Vagina (tissue), 2 donors: ENCODE results near the gene ERCC6L2.

ENCODE experiments used
- POLR2A ChIP-seq, 2 donors: fragments of 450-650 bp; IDR thresholded peaks; one replicate each; pipeline ENCODE4 v1.6.1; 2017; ENCODE audit warnings: antibody characterized with exemption in 2 of 2, mild to moderate bottlenecking in 2 of 2, moderate library complexity in 2 of 2
- POLR2AphosphoS5 ChIP-seq, 2 donors: sonication (generic); formaldehyde crosslinking; IDR thresholded peaks; one replicate each; pipeline ENCODE4 v1.9.0; 2017; ENCODE audit warnings: antibody characterized with exemption in 2 of 2, mild to moderate bottlenecking in 2 of 2, low read depth in 1 of 2; ENCODE audit not compliant: insufficient read depth in 1 of 2
- TF ChIP-seq, protein P1 (sequence below), 3 experiments: fragments of 450-650 bp in 2 of 3; fragments of 200-600 bp in 1 of 3; sonication (generic) in 1 of 3; IDR thresholded peaks; one replicate each; pipeline ENCODE4 v1.5.1; 2017 to 2019; ENCODE audit warnings: antibody characterized with exemption in 3 of 3, mild to moderate bottlenecking in 2 of 3, moderate library complexity in 2 of 3

DNA sequence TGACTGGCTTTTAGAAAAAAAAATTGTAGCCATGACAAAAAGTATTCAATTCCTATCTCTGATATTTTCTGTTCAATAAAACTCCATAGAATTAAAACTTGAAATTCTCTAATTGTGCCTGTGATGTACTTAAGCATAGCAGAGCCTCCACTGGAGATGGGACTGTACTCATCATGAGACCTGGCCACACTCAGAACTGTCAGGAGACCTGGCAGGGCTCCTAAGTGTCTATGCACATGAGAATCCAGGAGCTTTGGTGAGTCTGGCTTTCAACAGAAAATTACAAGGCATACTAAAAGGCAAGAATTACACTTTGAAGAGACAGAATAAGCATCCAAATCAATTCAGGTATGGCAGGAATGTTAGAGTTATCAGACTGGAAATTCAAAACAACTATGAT is 26.7 kb upstream of the ERCC6L2 start:
- TF ChIP-seq, protein P1, sequence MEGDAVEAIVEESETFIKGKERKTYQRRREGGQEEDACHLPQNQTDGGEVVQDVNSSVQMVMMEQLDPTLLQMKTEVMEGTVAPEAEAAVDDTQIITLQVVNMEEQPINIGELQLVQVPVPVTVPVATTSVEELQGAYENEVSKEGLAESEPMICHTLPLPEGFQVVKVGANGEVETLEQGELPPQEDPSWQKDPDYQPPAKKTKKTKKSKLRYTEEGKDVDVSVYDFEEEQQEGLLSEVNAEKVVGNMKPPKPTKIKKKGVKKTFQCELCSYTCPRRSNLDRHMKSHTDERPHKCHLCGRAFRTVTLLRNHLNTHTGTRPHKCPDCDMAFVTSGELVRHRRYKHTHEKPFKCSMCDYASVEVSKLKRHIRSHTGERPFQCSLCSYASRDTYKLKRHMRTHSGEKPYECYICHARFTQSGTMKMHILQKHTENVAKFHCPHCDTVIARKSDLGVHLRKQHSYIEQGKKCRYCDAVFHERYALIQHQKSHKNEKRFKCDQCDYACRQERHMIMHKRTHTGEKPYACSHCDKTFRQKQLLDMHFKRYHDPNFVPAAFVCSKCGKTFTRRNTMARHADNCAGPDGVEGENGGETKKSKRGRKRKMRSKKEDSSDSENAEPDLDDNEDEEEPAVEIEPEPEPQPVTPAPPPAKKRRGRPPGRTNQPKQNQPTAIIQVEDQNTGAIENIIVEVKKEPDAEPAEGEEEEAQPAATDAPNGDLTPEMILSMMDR (IDR thresholded peaks at IDR 0.05) = no peak
- no peak for TF ChIP-seq POLR2A (IDR thresholded peaks at IDR 0.05)
- no peak for TF ChIP-seq POLR2AphosphoS5 (IDR thresholded peaks at IDR 0.05; ENCODE audit: insufficient read depth in 1 of 2, low read depth in 1 of 2)
